ENCODE results near the gene CRYZ. TPM values are rescaled to one million over a fixed set of nuclear protein-coding genes. Genes with fewer than 3 reads are reported as not detected.
"Not testable (repeated sequence)": the region's sequence is repeated elsewhere in the genome, so short reads cannot be mapped to it uniquely, and the experiment has no call there.

Gene CRYZ
- total and polyA plus RNA-seq, 9 donors = 24.0 to 75.8 (median 26.3) TPM

DNA sequence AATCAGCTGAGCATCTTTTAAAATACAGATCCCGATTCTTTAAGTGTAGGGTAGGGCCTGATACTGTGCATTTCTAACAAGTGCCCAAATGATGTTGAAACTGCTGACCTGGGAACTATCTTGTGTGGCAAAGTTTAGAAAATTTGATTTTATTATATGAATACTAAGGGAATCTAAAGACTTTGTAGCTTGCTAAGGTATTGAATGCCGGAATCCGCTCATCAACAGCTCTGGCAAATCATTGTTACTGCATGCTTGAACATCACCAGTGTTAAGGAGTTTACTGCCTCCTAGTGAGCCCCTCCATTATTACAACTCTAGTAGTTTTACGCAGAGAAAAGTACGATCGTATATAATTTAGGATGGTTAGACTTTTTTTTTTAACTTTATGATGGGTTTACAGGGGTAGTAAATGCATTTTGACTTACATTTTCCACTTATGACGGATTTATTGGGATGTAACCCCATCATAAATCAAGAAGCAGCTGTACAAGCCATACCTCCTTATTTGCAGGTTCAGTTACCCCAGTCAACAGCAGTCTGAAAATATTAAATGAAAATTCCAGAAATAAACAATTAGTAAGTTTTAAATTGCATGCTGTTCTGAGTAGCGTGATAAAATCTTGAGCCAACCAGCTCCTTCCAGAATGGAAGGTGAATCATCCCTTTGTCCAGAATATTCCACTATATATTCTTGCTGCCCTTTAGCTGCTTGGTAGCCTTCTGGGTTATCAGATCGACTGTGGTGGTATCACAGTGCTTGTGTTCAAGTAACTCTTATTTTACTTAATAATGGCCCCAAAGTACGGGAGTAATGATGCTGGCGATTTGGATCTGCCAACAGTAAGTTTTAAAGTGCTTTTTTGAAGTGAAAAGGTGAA is 994 bp upstream of the CRYZ start:
- Histone ChIP-seq H3K27me3 (no peaks in the 10 kb centered on the region), H3K27ac (peak overlapping the region; percentile 64 to 86), H3K4me3 (peak overlapping the region; percentile 74), H3K9me3 (no peaks in the 10 kb centered on the region), H3K36me3 (no peaks in the 10 kb centered on the region), H3K4me1 (ENCODE audit: insufficient read depth) (peaks cover 11% of the 10 kb centered on the region)
- WGBS, 3 donors = 17 to 24% (median 20%) methylated on average over 11 of the region's 11 CpGs
- TF ChIP-seq CTCF (IDR thresholded peaks at IDR 0.05) (peak; percentile 37 to 53 (median 45)), POLR2A (IDR thresholded peaks at IDR 0.05) (no peak), EP300 (IDR thresholded peaks at IDR 0.05) (no peak)
- peak in 1 of 5 donors; percentile 19 for DNase-seq
- intact Hi-C loops (cut with DNase I) = no loop called here

- DNase-seq = peak in 3 of 5 donors; percentile 15 to 36 (median 18)
- peak overlapping the region; percentile 64 to 86 for H3K27ac ChIP-seq
- H3K27me3 ChIP-seq; H3K9me3 ChIP-seq; H3K36me3 ChIP-seq; intact Hi-C loops (cut with DNase I): not testable (repeated sequence)
- H3K4me1 ChIP-seq (ENCODE audit: insufficient read depth) = peaks cover 11% of the 10 kb centered on the region
- WGBS, 3 donors = 9 to 12% (median 9%) methylated on average over 14 to 17 of the region's 17 CpGs
- H3K4me3 ChIP-seq = peak overlapping the region; percentile 74
Measured at GRCh38 chr1:74732071-74732946, 541 bp downstream of the CRYZ start.

DNA sequence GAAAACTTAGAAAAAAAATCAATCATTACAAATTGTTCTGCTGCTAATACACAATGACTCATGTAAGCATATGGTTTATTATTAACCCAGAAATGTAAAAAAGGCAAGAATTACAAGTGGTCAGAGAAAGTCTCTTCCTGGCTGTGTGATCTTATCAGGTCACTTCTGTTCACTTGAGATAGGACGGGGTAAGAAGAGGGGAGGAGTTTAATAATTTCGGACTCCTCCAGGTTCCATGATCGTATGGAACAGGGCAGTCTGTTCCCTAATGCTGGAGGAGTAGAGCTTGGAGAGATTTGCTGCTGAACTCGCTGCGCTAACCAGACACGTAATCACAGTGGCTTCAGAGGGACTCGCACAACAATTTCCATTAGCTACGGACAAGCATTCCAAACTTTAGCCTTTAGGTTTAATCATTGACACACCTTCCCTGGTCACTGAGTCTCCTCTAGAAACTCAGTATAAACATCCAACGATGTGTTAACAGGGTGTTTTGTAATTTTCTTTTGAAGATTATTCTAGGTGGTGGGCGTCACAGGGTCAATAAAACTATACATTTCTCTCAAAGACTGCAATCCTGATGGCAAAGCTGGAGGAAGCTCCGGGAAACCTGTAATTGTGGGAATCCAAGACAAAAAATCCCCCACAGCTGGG is 1.3 kb downstream of the CRYZ start:
- intact Hi-C loops (cut with DNase I) = no loop called here
- Histone ChIP-seq H3K4me1 (ENCODE audit: insufficient read depth) (peaks cover 11% of the 10 kb centered on the region), H3K9me3 (no peaks in the 10 kb centered on the region), H3K27me3 (no peaks in the 10 kb centered on the region), H3K36me3 (no peaks in the 10 kb centered on the region), H3K4me3 (peak overlapping the region; percentile 74), H3K27ac (no peak overlapping the region)
- 65 to 76% (median 69%) methylated on average over 11 of the region's 11 CpGs for WGBS, 3 donors
- no peak for TF ChIP-seq EP300 (IDR thresholded peaks at IDR 0.05)
- TF ChIP-seq POLR2A (IDR thresholded peaks at IDR 0.05) = no peak
- no peak for TF ChIP-seq CTCF (IDR thresholded peaks at IDR 0.05)
- DNase-seq = no peak

- no peak for DNase-seq
- TF ChIP-seq EP300 (IDR thresholded peaks at IDR 0.05) (no peak), CTCF (IDR thresholded peaks at IDR 0.05) (no peak), POLR2A (IDR thresholded peaks at IDR 0.05) (no peak)
- Histone ChIP-seq H3K36me3 (no peaks in the 10 kb centered on the region), H3K4me1 (ENCODE audit: insufficient read depth) (peaks cover 11% of the 10 kb centered on the region), H3K9me3 (peaks cover 0 to 7% of the 10 kb centered on the region in 2 donors), H3K4me3 (no peak overlapping the region), H3K27me3 (no peaks in the 10 kb centered on the region), H3K27ac (no peak overlapping the region)
- WGBS, 3 donors = 81 to 90% (median 84%) methylated on average over 6 of the region's 6 CpGs
- intact Hi-C loops (cut with DNase I) = no loop called here
Measured at GRCh38 chr1:74729741-74730478, 2.9 kb downstream of the CRYZ start.

All from ovary (tissue), 9 donors.